Stimulated activated naive CD8-positive, alpha-beta T cell treated with anti-CD3 and anti-CD28 coated beads, Interleukin-15, amount 100 ng/mL, for 72 hours (primary cell): ENCODE data around the gene GRB14.
"Not testable (repeated sequence)": the region's sequence is repeated elsewhere in the genome, so short reads cannot be mapped to it uniquely, and the experiment has no call there.

Source experiments
- ATAC-seq: fragments of 150-1000 bp; cut with Tn5 transposase; 2 replicates; pipeline ENCODE4 v1.10.0; 2021; ENCODE audit warnings: mild to moderate bottlenecking, moderate library complexity
- DNase-seq, 2 donors: peaks; one replicate each; pipeline ENCODE4 v3.0.0; 2021 to 2022
- H3K27ac Mint-ChIP-seq, 2 donors: one replicate each; pipeline ENCODE4 v1.8.0; 2022; ENCODE audit warnings: mild to moderate bottlenecking in 2 of 2, mixed read lengths in 2 of 2, moderate library complexity in 2 of 2
- H3K27me3 Mint-ChIP-seq: one replicate; pipeline ENCODE4 v1.8.0; 2022; ENCODE audit warnings: mixed read lengths
- H3K4me1 Mint-ChIP-seq: one replicate; pipeline ENCODE4 v1.8.0; 2022; ENCODE audit warnings: mild to moderate bottlenecking, mixed read lengths
- H3K4me3 Mint-ChIP-seq, 2 donors: one replicate each; pipeline ENCODE4 v1.8.0; 2022; ENCODE audit warnings: mild to moderate bottlenecking in 2 of 2, mixed read lengths in 2 of 2, moderate library complexity in 1 of 2
- H3K9me3 Mint-ChIP-seq, 2 donors: one replicate each; pipeline ENCODE4 v1.8.0; 2022; ENCODE audit warnings: mixed read lengths in 2 of 2

The GRB14 gene

GRCh38 chr2:164620873-164621763 lies at the start of gene GRB14:
Gene GRB14, minus strand, starts transcription at chr2:164621482. Its CDS starts 173 bp downstream, at chr2:164621309.
- no peak within 1 kb of the TSS for H3K27ac Mint-ChIP-seq
- peaks cover 0 to 5% of the 10 kb centered on the region in 2 donors for H3K9me3 Mint-ChIP-seq
- ATAC-seq (peak; percentile 60), DNase-seq (no peak)
- H3K4me1 Mint-ChIP-seq = no peaks in the 10 kb centered on the region
- peak within 1 kb of the TSS; percentile 34 to 59 for H3K4me3 Mint-ChIP-seq
- H3K27me3 Mint-ChIP-seq = peaks cover 46% of the 10 kb centered on the region

GRCh38 chr2:164669291-164669690 lies 48.0 kb upstream of the GRB14 start:
- DNase-seq (no peak), ATAC-seq (no peak)
- Mint-ChIP-seq H3K4me3 (no peak overlapping the region), H3K27me3 (no peaks in the 10 kb centered on the region), H3K27ac (no peak overlapping the region), H3K9me3 (no peaks in the 10 kb centered on the region), H3K4me1 (no peaks in the 10 kb centered on the region)

- H3K27ac Mint-ChIP-seq = no peak overlapping the region
- no peaks in the 10 kb centered on the region for H3K9me3 Mint-ChIP-seq
- no peak for ATAC-seq
- no peaks in the 10 kb centered on the region for H3K27me3 Mint-ChIP-seq
- no peaks in the 10 kb centered on the region for H3K4me1 Mint-ChIP-seq
- H3K4me3 Mint-ChIP-seq = no peak overlapping the region
- DNase-seq = no peak
These were observed 46.3 kb upstream of the GRB14 start for GRCh38 chr2:164667566-164667965.

- H3K9me3 Mint-ChIP-seq = no peaks in the 10 kb centered on the region
- H3K27ac Mint-ChIP-seq = no peak overlapping the region
- no peak for ATAC-seq
- DNase-seq = no peak
- H3K27me3 Mint-ChIP-seq = no peaks in the 10 kb centered on the region
- no peaks in the 10 kb centered on the region for H3K4me1 Mint-ChIP-seq
- H3K4me3 Mint-ChIP-seq = no peak overlapping the region
These were observed 42.8 kb upstream of the GRB14 start for GRCh38 chr2:164664070-164664469.

- H3K4me1 Mint-ChIP-seq = no peaks in the 10 kb centered on the region
- ATAC-seq (no peak), DNase-seq (no peak)
- H3K4me3 Mint-ChIP-seq = no peak overlapping the region
- H3K27ac Mint-ChIP-seq = no peak overlapping the region
- H3K27me3 Mint-ChIP-seq = no peaks in the 10 kb centered on the region
- peaks cover 0 to 3% of the 10 kb centered on the region in 2 donors for H3K9me3 Mint-ChIP-seq
These were observed 41.8 kb upstream of the GRB14 start for GRCh38 chr2:164662868-164663631.

- no peaks in the 10 kb centered on the region for H3K4me1 Mint-ChIP-seq
- DNase-seq (no peak), ATAC-seq (no peak)
- H3K27ac Mint-ChIP-seq = no peak overlapping the region
- H3K9me3 Mint-ChIP-seq = peaks cover 0 to 10% of the 10 kb centered on the region in 2 donors
- H3K4me3 Mint-ChIP-seq = no peak overlapping the region
- no peaks in the 10 kb centered on the region for H3K27me3 Mint-ChIP-seq
These were observed 40.8 kb upstream of the GRB14 start for GRCh38 chr2:164662066-164662465.

GRCh38 chr2:164661349-164661748 lies 40.1 kb upstream of the GRB14 start:
- DNase-seq = no peak

GRCh38 chr2:164657129-164657528 lies 35.8 kb upstream of the GRB14 start:
- Mint-ChIP-seq H3K9me3 (peaks cover 6 to 15% of the 10 kb centered on the region in 2 donors), H3K27ac (no peak overlapping the region), H3K27me3 (no peaks in the 10 kb centered on the region), H3K4me3 (no peak overlapping the region), H3K4me1 (no peaks in the 10 kb centered on the region)
- no peak for ATAC-seq
- no peak for DNase-seq

More at GRCh38 chr2:164661349-164661748, 40.1 kb upstream of the GRB14 start:
- H3K4me1 Mint-ChIP-seq = no peaks in the 10 kb centered on the region
- H3K27me3 Mint-ChIP-seq = no peaks in the 10 kb centered on the region
- H3K9me3 Mint-ChIP-seq = peaks cover 0 to 10% of the 10 kb centered on the region in 2 donors
- ATAC-seq = no peak
- no peak overlapping the region for H3K4me3 Mint-ChIP-seq
- no peak overlapping the region for H3K27ac Mint-ChIP-seq

GRCh38 chr2:164655750-164656149 lies 34.5 kb upstream of the GRB14 start:
- Mint-ChIP-seq H3K9me3 (peaks cover 12 to 25% of the 10 kb centered on the region in 2 donors), H3K27ac (no peak overlapping the region), H3K4me1 (no peaks in the 10 kb centered on the region), H3K27me3 (no peaks in the 10 kb centered on the region), H3K4me3 (no peak overlapping the region)
- DNase-seq (no peak), ATAC-seq (no peak)

- Mint-ChIP-seq H3K27me3 (no peaks in the 10 kb centered on the region), H3K9me3 (peaks cover 16 to 29% of the 10 kb centered on the region in 2 donors), H3K4me1 (no peaks in the 10 kb centered on the region), H3K4me3 (no peak overlapping the region), H3K27ac (no peak overlapping the region)
- DNase-seq (no peak), ATAC-seq (no peak)
These were observed 34.1 kb upstream of the GRB14 start for GRCh38 chr2:164655336-164655735.

GRCh38 chr2:164651361-164651760 lies 30.1 kb upstream of the GRB14 start:
- Mint-ChIP-seq H3K9me3 (peaks cover 19 to 33% of the 10 kb centered on the region in 2 donors), H3K4me1 (no peaks in the 10 kb centered on the region), H3K27ac (no peak overlapping the region), H3K4me3 (no peak overlapping the region), H3K27me3 (no peaks in the 10 kb centered on the region)
- ATAC-seq (no peak), DNase-seq (no peak)

- no peak for ATAC-seq
- Mint-ChIP-seq H3K4me3 (no peak overlapping the region), H3K27ac (no peak overlapping the region), H3K4me1 (no peaks in the 10 kb centered on the region), H3K27me3 (no peaks in the 10 kb centered on the region), H3K9me3 (peaks cover 0 to 8% of the 10 kb centered on the region in 2 donors)
- DNase-seq = no peak
These were observed 22.9 kb upstream of the GRB14 start for GRCh38 chr2:164644036-164644700.

- DNase-seq (no peak), ATAC-seq (no peak)
- Mint-ChIP-seq H3K27me3 (no peaks in the 10 kb centered on the region), H3K9me3 (peaks cover 2 to 10% of the 10 kb centered on the region in 2 donors), H3K27ac (no peak overlapping the region), H3K4me1 (no peaks in the 10 kb centered on the region), H3K4me3 (no peak overlapping the region)
These were observed 21.8 kb upstream of the GRB14 start for GRCh38 chr2:164642946-164643555.

- no peak overlapping the region for H3K27ac Mint-ChIP-seq
These were observed 21.0 kb upstream of the GRB14 start for GRCh38 chr2:164642268-164642667.

GRCh38 chr2:164628319-164628718 lies 7.0 kb upstream of the GRB14 start:
- not testable (repeated sequence) for H3K4me1 Mint-ChIP-seq, H3K4me3 Mint-ChIP-seq, H3K27me3 Mint-ChIP-seq, H3K27ac Mint-ChIP-seq, ATAC-seq, DNase-seq, H3K9me3 Mint-ChIP-seq

More at GRCh38 chr2:164642268-164642667, 21.0 kb upstream of the GRB14 start:
- H3K9me3 Mint-ChIP-seq = peaks cover 4 to 7% of the 10 kb centered on the region in 2 donors
- no peaks in the 10 kb centered on the region for H3K4me1 Mint-ChIP-seq
- DNase-seq (no peak), ATAC-seq (no peak)
- H3K4me3 Mint-ChIP-seq = no peak overlapping the region
- no peaks in the 10 kb centered on the region for H3K27me3 Mint-ChIP-seq
